ENCODE data around the gene NKIRAS2.

Gene NKIRAS2

DNA sequence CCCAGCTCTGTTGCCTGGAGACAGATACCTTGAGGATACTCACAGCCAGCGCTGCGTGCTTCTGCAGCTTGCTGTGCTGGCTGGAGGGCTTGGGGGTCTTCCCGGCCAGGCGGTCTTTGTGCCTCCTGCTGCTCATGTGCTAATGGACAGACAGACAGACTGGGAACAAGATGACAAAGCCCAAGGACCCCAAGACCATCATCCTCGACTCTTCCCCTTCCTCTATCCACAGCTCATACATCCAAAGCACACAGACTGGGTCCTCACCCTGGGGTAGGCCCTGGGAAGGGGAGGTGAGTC, 7.7 kb downstream of the NKIRAS2 start:
- DNase-seq (ENCODE audit: low read depth) = no peak

DNA sequence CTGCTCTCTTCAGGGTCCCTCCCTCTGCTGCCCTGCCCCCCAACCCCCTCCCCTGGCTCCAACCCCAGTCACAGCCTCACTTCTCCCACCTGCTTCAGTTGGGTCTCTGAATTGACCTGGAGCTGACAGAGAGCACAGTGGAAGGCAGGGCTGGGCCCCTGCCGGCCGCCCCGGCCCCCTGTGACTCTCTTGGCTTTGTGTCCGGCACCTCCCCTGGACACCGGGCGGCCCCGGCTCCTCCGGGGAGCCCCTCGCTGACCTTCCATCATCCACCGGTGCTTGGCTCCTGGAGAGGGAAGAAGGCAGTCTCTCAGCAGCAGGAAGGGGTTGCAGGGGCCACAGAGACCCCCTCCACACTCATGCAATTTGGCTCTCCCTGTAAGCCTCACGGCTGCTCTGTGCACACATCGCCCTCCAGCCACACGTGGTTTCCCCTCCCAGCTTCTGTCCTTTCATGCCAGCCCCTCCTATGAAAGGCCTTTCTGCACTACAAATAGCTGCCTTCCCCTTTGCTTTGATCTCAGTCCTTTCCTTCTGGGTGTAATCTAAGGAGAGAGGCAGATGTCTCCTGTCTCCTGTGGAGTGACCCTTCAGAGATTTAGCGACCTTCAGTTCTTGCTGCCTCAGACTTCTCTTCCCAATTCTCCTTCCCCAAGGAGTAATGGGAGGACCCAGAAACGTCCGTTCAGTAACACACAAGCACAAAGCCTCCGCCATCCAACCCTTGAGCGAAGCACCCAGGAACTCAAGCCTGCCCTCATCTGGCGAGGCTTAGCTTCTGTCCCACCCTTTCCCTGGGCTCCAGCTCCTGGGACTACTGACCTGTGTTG, 8.3 kb downstream of the NKIRAS2 start:
- no peak for DNase-seq (ENCODE audit: low read depth)

DNA sequence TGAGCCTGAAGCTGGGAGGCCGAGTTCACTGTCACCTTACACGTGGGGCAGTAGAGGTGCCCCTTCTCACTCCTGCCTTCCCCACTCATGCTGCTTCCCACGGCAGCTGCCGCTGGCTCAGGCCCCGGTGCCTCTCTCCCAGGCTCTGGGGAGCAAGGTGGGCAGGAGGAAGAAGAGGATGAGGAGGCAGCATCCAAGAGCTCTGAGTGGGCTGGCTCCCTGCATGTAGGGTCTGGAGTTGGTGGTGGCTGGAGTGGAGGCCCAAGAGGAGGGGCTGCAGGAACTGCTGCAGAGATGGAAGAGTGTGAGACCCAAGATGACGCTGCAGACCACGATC, 8.9 kb downstream of the NKIRAS2 start:
- DNase-seq (ENCODE audit: low read depth) = no peak

DNA sequence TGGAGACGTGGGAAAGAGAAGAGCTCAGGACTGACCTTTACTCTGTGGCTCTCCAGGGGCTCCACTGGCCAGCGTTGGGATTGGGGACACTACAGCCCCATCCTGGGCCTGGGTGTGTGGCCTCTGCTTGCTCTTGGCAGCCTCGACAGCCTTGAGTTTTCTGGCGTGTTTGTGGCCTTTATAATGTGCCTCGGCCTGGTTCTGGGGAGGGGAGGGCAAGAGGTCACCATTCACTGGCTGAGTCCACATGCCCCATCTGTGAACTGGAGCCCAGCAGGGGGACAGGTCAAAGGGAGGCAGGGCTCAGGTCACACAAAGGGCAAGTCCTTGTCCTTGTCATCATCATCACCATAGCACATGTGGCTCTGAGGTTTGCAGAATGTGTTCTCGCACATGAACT, 11.7 kb downstream of the NKIRAS2 start:
- no peak for DNase-seq (ENCODE audit: low read depth)

DNA sequence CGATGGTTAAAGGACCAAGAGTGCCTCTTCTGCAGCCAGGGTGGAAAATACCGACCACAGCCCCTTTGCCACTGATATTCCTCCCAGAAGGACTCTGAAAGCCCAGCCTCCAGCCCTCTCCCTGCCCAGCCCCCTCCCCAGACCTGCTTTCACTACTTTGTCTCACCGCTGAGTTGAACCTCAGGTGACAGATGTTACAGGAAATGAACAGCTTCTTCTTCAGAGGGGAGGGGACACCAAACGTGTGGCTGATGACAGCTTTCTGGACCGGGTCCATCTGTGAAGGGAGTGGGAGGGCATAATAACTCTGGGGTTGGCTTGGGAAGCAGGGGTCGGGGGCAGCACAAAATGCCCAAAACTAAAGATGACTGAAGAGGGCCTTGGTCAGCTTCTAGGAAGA, 14.2 kb downstream of the NKIRAS2 start:
- no peak for DNase-seq (ENCODE audit: low read depth)

DNA sequence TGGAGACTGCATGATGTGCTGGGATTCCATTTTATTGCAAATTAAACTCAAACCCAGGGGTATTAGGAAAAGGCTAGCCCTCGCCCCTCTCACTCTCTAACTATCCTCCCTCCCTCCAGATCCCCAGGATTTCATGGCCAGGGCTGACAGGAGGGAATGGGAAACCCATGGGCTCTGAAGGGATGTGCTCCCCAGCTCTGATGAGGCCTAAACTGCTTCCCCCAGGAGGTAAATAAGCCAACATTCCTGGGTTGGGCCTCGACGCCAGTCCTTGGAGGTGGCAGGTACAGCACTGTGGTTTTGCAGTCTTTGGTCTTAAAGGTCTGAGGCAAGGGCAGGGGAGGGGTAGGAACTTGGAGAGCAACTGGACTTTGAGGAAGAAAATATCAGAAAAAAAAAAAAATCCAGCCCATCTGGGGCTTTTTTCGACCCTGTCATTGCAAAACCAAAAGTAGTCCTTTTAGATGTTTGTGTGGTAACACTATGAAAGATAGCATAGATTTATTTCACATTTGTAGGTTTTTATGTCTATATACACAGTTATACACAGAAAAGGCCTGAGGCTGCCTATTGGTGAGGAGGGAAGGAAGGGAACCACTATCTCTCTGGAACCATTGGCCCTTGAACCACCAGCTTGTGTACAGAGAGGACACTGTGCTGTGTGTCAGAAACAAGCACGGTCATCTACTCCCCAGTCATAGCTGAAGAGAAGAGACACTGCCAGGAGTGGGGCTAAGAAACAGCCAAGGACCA, 18.5 kb downstream of the NKIRAS2 start:
- DNase-seq (ENCODE audit: low read depth) = no peak

DNA sequence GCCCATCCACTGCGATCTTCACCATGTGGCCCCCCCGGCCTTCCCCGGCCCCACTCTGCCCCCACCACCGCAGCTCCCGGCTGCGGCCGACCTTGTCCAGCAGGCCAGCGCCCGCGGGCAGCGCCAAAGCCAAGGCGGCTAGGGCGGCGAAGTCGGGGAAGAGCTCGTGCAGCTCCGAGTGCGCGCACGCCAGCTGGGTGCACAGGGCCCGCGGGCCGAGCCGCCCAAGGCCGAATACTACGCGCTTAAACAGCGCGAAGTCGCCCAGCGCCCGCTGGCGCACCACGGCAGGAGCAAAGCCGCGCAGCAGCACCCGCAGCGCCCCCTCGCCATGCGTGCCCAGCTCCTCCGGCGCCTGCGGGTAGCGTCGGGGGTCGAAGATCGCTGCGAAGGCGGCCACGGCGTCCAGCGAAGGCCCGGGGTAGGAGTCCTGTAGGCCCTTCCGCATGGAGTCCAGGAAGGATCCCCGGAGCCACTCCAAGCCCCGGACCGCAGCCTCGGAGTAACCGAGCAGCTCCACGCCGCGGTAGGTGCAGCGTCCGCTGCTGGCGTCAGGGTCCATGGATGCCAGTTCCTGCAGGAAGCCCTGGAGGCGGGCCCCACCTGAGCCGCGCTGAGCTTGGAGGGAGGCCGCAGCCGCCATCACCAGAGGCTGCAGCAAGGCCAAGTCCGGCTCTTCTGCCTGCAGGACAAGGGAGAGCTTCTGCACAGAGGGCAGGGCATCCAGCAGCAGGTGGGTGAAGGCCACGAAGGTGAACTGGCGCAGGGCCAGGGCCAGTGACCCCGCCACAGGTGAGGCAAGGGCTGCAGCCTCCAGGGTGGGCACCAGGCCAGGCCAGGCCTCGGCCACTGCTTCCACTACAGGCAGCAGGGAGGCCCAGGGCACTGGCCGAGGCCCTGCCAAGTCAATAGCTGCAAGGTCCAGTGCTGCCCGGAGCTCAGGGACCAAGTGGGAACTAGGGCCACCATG, 20.2 kb downstream of the NKIRAS2 start:
- DNase-seq (ENCODE audit: low read depth) = no peak

DNA sequence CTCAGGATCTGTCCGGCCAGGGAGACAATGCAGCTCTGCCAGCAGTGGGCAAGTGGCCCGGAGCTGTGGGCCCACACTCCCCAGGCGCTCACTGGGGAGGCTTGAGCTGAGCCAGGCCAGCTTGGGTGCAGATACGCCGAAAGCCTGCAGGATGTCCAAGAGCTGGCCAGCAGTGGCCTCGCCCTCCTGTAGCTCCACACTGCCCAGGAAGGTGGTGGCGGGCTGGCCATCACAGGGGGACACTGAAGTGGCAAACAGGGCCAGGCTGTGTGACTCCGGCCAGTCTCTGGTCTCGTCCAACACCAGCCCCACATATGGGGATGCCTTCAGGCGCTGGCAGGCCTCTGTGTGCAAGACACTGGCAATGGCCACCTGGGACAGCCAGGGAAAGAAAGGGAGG, 20.9 kb downstream of the NKIRAS2 start:
- DNase-seq (ENCODE audit: low read depth) = no peak

DNA sequence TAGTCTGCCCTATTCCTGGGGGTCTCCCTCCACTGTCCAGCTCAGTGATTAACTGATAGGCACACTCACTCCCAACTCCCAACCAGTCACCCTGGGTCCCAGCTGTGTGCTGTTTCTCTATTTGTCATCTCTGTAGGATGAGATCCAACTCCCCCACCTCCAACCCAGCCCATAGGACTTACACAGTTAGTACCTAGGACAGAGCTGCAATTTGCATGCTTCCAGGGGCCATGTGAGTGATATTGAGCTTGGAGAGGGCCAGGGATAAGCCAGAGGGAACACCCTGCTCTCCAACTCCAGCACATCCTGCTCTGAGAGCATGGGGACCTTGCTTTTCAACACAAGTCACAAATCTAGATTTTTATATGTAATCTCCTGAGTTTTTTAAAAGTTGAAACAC, 21.7 kb downstream of the NKIRAS2 start:
- no peak for DNase-seq (ENCODE audit: low read depth)

DNA sequence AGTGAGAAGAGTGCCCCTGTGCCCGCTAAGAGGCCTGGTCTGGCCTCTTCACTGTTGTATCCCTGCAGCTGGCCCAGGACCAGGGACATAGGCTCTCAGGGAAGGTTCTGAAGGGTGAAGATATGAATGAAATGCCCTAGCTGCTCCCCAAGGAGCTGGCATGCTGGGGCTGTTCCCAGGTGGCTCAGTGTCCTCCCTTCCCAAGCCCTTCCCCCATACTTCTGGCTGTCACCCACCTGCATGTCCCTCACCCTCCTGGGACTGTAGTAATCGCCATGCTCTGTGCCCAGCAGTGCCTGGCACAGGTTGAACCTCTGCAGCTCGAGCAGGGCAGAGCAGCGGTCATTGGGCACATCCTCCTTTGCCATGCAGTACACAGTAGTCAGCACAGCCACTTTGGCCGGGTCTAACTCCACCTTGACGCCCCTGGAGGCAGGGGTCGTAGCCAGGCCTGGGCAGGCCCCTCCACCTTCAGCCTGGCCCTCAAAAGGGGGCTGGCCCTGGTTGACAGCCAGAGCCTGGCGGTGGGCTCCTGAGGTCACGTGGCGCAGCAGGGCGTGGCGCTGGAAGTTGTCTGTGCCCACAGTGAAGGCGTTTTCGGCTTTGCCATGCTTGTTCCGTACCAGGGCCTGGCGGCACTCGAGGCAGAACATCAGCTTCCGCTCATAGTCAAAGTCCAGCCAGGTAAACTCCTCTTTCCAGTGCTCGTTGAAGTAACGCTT, 22.9 kb downstream of the NKIRAS2 start:
- no peak for DNase-seq (ENCODE audit: low read depth)

DNA sequence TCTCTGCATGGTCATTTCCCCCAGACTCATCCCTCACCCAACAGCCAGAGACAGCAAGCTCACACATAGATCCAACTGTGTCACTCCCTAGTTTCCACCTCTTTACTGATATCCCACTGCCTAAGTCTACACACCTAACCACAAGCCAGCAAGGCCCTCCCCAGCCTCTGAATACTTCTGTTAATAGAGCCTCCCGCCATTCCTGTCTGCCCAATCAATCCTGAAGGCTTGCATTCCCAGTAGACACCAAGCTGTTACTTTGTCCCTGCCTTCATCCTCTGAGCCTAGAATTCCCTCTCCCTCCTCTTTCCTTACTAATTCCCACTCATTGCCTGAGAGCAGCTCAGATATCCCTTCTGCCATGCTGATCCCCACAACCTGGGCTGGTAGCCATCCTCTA, 25.8 kb downstream of the NKIRAS2 start:
- no peak for DNase-seq (ENCODE audit: low read depth)

DNA sequence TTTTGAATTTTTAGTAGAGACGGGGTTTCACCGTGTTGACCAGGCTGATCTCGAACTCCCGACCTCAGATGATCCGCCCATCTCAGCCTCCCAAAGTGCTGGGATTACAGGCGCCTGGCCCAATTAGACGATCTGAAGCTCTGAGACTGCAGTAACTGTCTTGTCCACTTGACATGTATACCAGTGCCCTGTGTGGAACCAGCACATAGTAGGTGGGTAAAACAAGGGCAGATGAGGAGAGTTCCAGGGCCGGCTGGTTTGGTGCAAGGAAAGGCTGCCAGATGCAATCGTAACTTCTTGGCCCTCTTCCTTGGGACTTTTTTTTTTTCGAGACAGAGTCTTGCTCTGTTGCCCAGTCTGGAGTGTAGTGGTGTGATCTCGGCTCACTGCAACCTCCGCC, 27.5 kb downstream of the NKIRAS2 start:
- no peak for DNase-seq (ENCODE audit: low read depth)

DNA sequence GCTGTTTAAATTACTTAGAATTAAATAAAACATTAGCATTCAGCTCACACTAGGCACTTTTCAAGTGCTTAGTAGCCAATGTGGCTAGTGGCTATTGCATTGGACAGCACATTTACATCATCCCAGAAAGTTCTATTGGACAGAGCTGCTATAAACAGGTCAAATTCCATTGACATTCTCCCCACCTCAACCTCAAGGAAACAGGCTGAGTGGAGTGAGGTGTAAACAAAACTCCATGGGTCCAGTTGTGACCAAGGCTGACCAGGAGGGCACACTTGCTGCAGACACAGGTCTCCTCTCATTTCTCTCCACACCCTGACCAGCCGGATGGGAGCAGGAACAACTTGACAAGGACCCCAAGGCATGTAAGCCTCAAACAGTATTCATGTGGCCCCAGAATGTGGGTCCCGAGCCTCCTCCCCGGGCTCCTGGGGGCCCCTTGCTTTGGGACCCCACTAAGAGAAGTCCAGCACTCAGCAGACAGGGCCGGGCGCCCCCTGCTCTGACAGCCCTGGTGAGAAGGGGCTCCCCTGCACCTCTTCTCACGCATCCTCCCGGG, 30.0 kb downstream of the NKIRAS2 start:
- no peak for DNase-seq (ENCODE audit: low read depth)

DNA sequence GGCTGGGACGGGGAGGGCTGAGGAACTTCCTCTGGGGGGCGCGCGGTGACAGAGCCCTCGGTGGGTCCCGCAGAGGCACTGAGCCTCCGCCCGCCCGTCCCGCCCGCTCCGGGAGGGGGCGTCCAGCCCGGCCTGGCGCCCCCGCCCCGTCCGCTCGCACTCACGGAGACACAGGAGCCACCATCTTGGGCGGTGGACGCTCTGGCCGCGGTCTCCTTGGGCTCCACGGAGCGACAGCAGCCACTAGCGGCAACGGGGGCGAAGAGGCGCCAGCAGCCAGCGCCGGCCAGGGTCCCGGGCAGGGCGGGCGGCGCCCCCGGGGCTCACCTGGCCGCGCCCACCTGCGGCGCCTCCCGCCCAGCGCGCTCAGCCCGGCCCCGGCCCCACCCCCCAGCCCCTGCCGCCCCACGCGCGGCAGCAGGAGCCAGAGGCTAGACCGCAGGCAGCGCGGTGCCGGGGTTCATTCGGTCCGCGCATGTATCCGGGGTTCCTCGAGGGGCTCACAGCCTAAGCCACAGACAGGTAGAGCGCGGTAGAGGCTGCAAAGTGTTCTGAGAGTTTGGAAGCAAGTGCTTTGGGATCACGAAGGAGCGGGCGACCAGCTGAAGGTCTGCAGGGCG, 30.6 kb downstream of the NKIRAS2 start, which contains the start of gene C17orf113:
Gene C17orf113, minus strand, starts transcription at position 209 of the 620 bp plus-strand sequence. CDS start 7,225 bp downstream, outside the sequence.
- peak; percentile 8 for DNase-seq (ENCODE audit: low read depth)

DNA sequence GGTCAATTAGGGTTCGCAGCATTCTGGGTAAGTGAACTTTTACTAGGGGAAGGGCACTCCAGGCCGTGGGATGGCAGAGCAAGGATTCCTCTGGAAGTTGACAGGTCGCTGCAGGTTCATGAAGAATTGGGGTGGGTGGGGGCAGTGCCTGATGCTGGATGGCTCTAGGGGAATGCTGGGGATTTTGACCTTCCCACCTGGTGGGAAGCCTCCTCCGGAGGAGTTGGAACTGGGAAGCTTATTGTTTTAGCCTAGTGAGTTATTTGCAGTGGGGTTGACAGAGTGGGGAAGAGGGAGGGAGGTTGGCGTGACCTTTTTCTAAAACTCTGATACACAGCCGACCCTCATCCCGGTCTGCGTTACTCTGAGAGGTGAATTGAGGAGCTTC, 31.1 kb downstream of the NKIRAS2 start:
- no peak for DNase-seq (ENCODE audit: low read depth)

DNA sequence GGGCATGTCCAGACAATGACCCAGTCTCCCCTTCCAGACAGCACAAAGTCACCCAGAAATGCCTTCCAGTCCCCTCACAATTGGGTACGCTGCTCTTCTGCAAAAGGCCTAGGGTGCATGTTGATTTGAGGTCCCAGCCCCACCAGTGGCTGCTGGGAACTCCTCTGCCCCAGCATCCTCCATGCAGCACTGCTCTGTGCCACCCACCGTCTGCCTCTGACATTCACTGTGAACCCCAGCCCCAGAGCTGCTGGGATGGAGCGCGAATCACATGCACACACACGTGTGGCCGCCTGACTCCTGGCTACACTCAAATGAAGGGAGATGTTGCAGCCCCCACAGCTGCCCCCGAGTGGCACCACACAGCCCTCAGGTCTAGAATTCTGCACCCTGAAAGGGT, 31.8 kb downstream of the NKIRAS2 start:
- no peak for DNase-seq (ENCODE audit: low read depth)

DNA sequence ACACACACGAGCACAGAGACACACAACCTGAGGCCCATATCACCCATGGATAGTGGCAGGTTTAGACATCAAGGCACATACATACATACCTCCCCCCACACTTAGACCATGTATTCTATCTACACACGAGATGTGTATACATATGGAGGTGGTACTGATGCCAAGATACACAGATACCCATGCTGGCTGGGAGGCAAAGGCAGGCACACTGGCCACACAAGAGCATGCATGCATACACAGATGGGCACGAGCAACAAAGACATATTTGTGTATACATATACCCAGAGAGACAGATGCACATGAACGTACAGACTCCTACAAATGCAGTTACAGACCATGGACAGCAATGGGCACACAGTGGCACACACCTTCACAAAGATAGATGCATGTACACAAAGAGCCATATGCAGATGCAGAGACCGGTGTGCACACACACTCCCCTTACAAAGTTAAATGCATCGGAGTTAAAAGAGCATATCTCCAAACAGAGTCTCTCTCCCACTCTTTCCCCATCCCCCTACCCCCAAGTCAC, 32.5 kb downstream of the NKIRAS2 start:
- no peak for DNase-seq (ENCODE audit: low read depth)

DNA sequence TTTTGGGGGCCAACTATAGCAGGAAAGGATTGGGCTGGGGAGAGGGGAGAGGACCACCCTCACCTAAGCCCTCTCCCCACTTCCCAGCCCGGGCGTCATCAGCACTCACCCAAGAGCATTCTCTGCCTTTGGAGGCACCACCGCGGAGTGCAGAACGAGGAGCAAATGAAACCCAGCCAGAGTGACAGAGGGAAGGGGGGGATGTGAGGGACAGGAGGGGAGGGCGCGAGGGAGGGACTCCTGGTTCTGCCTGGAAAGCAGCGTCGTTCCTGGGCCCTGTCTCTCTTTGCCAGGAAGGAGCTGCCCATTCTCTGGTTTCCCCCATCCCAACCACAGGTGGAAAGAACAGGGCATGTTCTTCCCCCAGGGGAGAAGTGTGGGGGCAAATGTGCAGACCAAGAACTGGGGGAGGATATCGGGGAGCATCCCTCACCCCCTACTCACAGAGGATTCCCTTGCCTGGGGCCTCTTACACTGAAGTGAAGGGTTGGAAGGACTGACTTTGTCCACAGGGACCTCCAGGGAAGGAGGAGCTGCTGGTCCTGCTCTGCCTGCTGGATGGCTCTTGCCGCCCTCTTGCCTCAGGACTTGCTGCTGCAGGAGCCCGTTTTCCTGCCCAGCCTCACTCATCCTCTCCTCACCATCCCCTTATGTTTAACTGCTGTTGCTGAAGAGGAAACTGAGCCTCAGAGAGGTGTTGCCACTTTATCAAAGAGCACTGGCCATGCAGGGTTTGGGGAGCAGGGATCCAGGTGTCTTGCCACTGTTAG, 34.0 kb downstream of the NKIRAS2 start:
- DNase-seq (ENCODE audit: low read depth) = no peak

DNA sequence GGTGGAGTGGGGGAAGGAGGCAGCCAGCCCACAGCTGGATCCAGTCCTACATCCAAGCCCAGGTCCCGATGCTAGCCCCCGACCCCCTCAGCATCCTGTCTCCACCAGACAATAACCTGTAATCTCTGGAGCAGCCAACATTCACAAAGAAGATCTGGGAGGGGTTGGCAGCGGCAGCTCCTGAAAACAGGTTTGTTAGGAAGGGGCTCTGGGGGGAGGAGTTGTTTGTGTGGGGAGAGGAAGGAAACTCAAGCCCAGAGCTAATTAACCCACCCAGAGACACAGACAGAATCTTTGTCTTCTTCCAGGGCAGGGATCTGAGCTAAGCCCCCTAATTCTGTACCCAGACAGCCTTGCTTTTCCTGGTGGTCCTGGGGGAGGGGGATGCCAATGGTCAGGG, 35.1 kb downstream of the NKIRAS2 start:
- DNase-seq (ENCODE audit: low read depth) = no peak

DNA sequence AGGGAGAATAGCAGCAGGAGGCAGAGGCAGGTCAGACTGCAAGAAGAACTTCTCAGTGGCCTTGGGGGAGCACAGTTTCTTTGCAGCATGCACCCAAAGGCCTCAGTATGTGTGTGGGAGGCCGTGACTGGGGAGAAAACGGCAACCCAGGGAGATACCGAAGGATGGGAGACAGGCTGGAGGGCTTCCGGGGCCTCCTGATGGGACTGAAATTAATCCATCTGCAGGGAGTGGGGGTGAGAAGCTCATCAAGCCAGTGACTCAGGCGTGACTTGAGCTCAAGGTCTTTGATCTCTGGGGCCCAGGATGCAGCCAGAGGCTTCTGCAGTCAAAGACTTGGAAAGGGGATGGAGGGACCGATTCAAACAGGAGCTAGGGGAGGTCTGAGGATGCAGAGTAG, 35.6 kb downstream of the NKIRAS2 start:
- DNase-seq (ENCODE audit: low read depth) = no peak

Data from stimulated activated CD8-positive, alpha-beta memory T cell treated with anti-CD3 and anti-CD28 coated beads, Interleukin-7, amount 100 ng/mL, for 24 hours (primary cell).